ENCODE measurements around the gene STRADB.
A peak's percentile ranks its signal among the peaks of the same experiment; 100 is the strongest.

Gene STRADB

GRCh38 chr2:201444746-201445465, 6.6 kb upstream of the STRADB start:
- Mint-ChIP-seq H3K27ac (no peak overlapping the region), H3K4me1 (ENCODE audit: low read depth) (peaks cover 58% of the 10 kb centered on the region), H3K27me3 (no peaks in the 10 kb centered on the region), H3K36me3 (peaks cover 6% of the 10 kb centered on the region), H3K9me3 (ENCODE audit: low read depth) (no peaks in the 10 kb centered on the region), H3K4me3 (no peak overlapping the region)

GRCh38 chr2:201447086-201447485, 4.5 kb upstream of the STRADB start:
- no peaks in the 10 kb centered on the region for H3K27me3 Mint-ChIP-seq
- H3K4me3 Mint-ChIP-seq: peak overlapping the region; percentile 68
- H3K9me3 Mint-ChIP-seq (ENCODE audit: low read depth): no peaks in the 10 kb centered on the region
- H3K27ac Mint-ChIP-seq: peak overlapping the region; percentile 82
- peaks cover 52% of the 10 kb centered on the region for H3K4me1 Mint-ChIP-seq (ENCODE audit: low read depth)
- peaks cover 4% of the 10 kb centered on the region for H3K36me3 Mint-ChIP-seq

GRCh38 chr2:201448061-201448460, 3.5 kb upstream of the STRADB start:
- Mint-ChIP-seq H3K9me3 (ENCODE audit: low read depth) (no peaks in the 10 kb centered on the region), H3K36me3 (peaks cover 4% of the 10 kb centered on the region), H3K27me3 (no peaks in the 10 kb centered on the region), H3K27ac (peak overlapping the region; percentile 82), H3K4me3 (peak overlapping the region; percentile 68), H3K4me1 (ENCODE audit: low read depth) (peaks cover 61% of the 10 kb centered on the region)

GRCh38 chr2:201448701-201449100, 2.8 kb upstream of the STRADB start:
- peak overlapping the region; percentile 82 for H3K27ac Mint-ChIP-seq
- peaks cover 4% of the 10 kb centered on the region for H3K36me3 Mint-ChIP-seq

GRCh38 chr2:201450954-201451291, 617 bp upstream of the STRADB start:
- H3K4me1 Mint-ChIP-seq (ENCODE audit: low read depth): peaks cover 58% of the 10 kb centered on the region
- peak overlapping the region; percentile 94 for H3K4me3 Mint-ChIP-seq
- peak overlapping the region; percentile 93 for H3K27ac Mint-ChIP-seq
- H3K9me3 Mint-ChIP-seq (ENCODE audit: low read depth): no peaks in the 10 kb centered on the region
- H3K27me3 Mint-ChIP-seq: no peaks in the 10 kb centered on the region
- H3K36me3 Mint-ChIP-seq: peaks cover 4% of the 10 kb centered on the region

More at GRCh38 chr2:201448701-201449100, 2.8 kb upstream of the STRADB start:
- Mint-ChIP-seq H3K27me3 (no peaks in the 10 kb centered on the region), H3K9me3 (ENCODE audit: low read depth) (no peaks in the 10 kb centered on the region), H3K4me3 (peak overlapping the region; percentile 68), H3K4me1 (ENCODE audit: low read depth) (peaks cover 65% of the 10 kb centered on the region)

GRCh38 chr2:201452058-201452921, 750 bp downstream of the STRADB start:
- Mint-ChIP-seq H3K36me3 (peaks cover 4% of the 10 kb centered on the region), H3K4me1 (ENCODE audit: low read depth) (peaks cover 44% of the 10 kb centered on the region), H3K4me3 (peak overlapping the region; percentile 91), H3K27me3 (no peaks in the 10 kb centered on the region), H3K27ac (peak overlapping the region; percentile 87), H3K9me3 (ENCODE audit: low read depth) (no peaks in the 10 kb centered on the region)

GRCh38 chr2:201452922-201453643, 1.5 kb downstream of the STRADB start:
- peak overlapping the region; percentile 91 for H3K4me3 Mint-ChIP-seq
- H3K36me3 Mint-ChIP-seq: peaks cover 2% of the 10 kb centered on the region
- peaks cover 36% of the 10 kb centered on the region for H3K4me1 Mint-ChIP-seq (ENCODE audit: low read depth)
- no peaks in the 10 kb centered on the region for H3K27me3 Mint-ChIP-seq
- no peaks in the 10 kb centered on the region for H3K9me3 Mint-ChIP-seq (ENCODE audit: low read depth)
- no peak overlapping the region for H3K27ac Mint-ChIP-seq

GRCh38 chr2:201458381-201458780, 6.8 kb downstream of the STRADB start:
- Mint-ChIP-seq H3K27ac (peak overlapping the region; percentile 4), H3K9me3 (ENCODE audit: low read depth) (peaks cover 4% of the 10 kb centered on the region), H3K4me1 (ENCODE audit: low read depth) (peaks cover 5% of the 10 kb centered on the region), H3K4me3 (no peak overlapping the region), H3K36me3 (peaks cover 32% of the 10 kb centered on the region), H3K27me3 (no peaks in the 10 kb centered on the region)

- peaks cover 4% of the 10 kb centered on the region for H3K4me1 Mint-ChIP-seq (ENCODE audit: low read depth)
- no peaks in the 10 kb centered on the region for H3K27me3 Mint-ChIP-seq
- peaks cover 39% of the 10 kb centered on the region for H3K36me3 Mint-ChIP-seq
- no peak overlapping the region for H3K4me3 Mint-ChIP-seq
- H3K27ac Mint-ChIP-seq: no peak overlapping the region
- peaks cover 4% of the 10 kb centered on the region for H3K9me3 Mint-ChIP-seq (ENCODE audit: low read depth)
Observed at GRCh38 chr2:201460532-201460931, 9.0 kb downstream of the STRADB start.

- H3K4me1 Mint-ChIP-seq (ENCODE audit: low read depth): peaks cover 6% of the 10 kb centered on the region
- no peak overlapping the region for H3K4me3 Mint-ChIP-seq
- H3K9me3 Mint-ChIP-seq (ENCODE audit: low read depth): peaks cover 4% of the 10 kb centered on the region
- no peak overlapping the region for H3K27ac Mint-ChIP-seq
- H3K36me3 Mint-ChIP-seq: peaks cover 43% of the 10 kb centered on the region
- no peaks in the 10 kb centered on the region for H3K27me3 Mint-ChIP-seq
Observed at GRCh38 chr2:201464547-201464946, 13.0 kb downstream of the STRADB start.

GRCh38 chr2:201465524-201465971, 14.0 kb downstream of the STRADB start:
- peaks cover 41% of the 10 kb centered on the region for H3K36me3 Mint-ChIP-seq

GRCh38 chr2:201466050-201466675, 14.6 kb downstream of the STRADB start:
- Mint-ChIP-seq H3K9me3 (ENCODE audit: low read depth) (no peaks in the 10 kb centered on the region), H3K4me3 (no peak overlapping the region), H3K27me3 (no peaks in the 10 kb centered on the region), H3K4me1 (ENCODE audit: low read depth) (peaks cover 6% of the 10 kb centered on the region), H3K27ac (no peak overlapping the region), H3K36me3 (peaks cover 38% of the 10 kb centered on the region)

More at GRCh38 chr2:201465524-201465971, 14.0 kb downstream of the STRADB start:
- H3K4me1 Mint-ChIP-seq (ENCODE audit: low read depth): peaks cover 6% of the 10 kb centered on the region
- peaks cover 2% of the 10 kb centered on the region for H3K9me3 Mint-ChIP-seq (ENCODE audit: low read depth)
- H3K27me3 Mint-ChIP-seq: no peaks in the 10 kb centered on the region
- H3K27ac Mint-ChIP-seq: no peak overlapping the region
- no peak overlapping the region for H3K4me3 Mint-ChIP-seq

GRCh38 chr2:201467666-201468065, 16.1 kb downstream of the STRADB start:
- Mint-ChIP-seq H3K36me3 (peaks cover 31% of the 10 kb centered on the region), H3K9me3 (ENCODE audit: low read depth) (no peaks in the 10 kb centered on the region), H3K27ac (no peak overlapping the region), H3K27me3 (no peaks in the 10 kb centered on the region), H3K4me3 (no peak overlapping the region), H3K4me1 (ENCODE audit: low read depth) (peaks cover 2% of the 10 kb centered on the region)
